Measurements from ENCODE around the gene RSU1.

RSU1 gene

DNA sequence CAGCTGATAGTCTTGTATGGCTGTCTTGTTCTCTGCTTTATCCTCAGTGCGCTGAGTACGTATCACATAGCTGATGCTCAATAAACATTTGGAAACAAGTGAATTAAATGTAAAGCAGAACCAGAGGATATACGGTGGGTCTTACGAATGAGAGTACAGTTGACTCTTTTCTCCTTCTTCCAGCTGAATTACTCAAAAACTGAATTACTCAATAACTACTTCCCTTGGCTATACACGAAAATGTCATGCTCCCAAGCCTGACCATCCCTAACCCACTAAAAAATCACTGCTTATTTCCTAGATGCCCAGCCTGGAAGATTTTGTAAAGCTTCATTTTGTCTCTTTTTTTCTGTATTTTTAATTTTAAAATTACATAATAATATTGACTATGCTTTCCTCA lies 3.2 kb upstream of the RSU1 start:
- DNase-seq: no peak

GRCh38 chr10:16820018-16820417 lies 2.8 kb upstream of the RSU1 start:
- DNase-seq: no peak

GRCh38 chr10:16819436-16819835 lies 2.2 kb upstream of the RSU1 start:
- DNase-seq: no peak

- DNase-seq: no peak
Observed at GRCh38 chr10:16819026-16819425, 1.8 kb upstream of the RSU1 start.

DNA sequence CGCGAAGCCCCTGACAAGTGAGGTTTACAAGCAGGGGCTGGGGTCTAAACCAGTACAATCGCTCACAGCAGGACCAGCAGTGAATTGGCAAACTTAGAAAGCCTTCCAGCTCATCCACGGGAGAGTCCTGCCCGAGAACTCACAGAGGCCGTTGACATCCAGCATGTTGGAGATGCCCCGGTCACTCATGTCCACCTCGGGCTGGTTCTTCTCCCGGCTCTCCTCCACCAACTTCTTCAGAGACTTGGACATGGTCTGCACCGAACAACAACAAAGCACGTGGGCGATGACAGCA lies 447 bp downstream of the RSU1 start:
- no peak for DNase-seq

DNA sequence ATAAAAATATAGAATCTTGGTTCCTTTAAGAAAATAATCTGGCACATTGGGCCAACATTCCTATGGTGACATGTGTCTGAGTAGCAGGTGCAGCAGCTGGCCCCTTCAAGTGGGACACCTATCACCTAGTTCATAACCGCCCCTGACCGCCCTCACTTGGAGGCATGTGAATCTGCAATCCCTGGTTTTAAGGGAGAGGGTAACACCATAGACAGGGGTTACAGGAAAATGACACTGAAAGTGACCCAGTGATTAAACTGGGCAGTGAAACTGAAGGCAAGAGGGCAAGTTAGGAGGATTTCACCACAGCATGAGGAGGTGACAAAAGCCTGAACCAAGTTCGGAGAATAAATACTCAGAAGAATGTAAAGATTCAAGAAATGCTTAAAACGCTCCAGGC lies 1.1 kb downstream of the RSU1 start:
- peak; percentile 54 for DNase-seq

DNA sequence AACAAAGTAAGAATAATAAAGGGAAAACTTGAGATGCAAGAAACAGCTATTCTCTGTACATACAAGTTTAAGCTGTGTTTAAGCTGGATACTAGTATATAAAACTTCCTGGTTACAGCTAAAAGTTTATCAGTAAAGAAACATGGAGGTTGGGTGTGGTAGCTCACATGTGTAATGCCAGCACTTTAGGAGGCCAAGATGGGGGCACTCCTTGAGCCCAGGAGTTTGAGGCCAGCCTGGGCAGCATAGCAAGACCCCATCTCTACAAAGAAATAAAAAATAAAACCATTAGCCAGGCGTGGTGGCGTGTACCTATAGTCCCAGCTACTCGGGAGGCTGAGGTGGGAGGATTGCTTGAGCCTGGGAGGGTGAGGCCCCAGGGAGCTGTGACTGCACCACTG lies 3.2 kb downstream of the RSU1 start:
- DNase-seq: no peak

DNA sequence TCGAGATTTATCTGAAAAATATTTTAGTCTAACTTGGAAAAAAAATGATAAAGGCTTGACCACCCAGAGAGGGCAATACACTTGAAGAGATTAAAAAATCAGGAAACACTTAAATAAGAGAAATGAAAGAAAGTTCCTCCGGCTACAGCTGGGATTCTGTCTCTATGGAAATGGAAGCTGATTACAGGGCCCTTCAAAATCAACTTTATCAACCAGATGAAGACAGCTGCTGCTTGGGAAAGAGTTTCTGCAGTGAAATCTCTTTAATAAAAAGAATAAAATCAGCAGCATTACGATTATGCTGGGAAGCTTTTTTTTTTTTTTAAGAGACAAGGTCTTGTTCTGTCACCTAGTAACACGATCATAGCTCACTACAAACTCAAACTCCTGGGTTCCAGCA lies 4.5 kb downstream of the RSU1 start:
- no peak for DNase-seq

DNA sequence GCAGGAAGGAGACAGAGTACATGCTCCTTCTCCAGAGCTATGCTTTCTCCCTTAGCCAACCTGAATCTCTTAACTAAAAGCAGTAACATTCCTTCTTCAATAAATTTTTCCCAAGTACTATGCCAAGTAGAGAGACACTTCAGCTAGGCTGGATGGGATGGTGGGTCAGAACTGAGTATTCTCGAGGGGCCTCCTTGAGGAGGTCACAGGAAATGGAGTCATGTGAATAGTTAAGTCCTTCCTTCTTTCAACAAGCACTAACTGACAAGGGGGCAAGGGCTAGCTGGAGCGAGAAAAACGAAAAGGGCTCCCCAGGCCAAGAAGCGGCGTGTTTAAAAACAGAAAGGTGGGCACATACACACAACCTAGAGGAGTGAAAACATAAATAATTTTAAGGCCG lies 5.5 kb downstream of the RSU1 start:
- DNase-seq: no peak

- no peak for DNase-seq
Observed at GRCh38 chr10:16811292-16811691, 5.9 kb downstream of the RSU1 start.

DNA sequence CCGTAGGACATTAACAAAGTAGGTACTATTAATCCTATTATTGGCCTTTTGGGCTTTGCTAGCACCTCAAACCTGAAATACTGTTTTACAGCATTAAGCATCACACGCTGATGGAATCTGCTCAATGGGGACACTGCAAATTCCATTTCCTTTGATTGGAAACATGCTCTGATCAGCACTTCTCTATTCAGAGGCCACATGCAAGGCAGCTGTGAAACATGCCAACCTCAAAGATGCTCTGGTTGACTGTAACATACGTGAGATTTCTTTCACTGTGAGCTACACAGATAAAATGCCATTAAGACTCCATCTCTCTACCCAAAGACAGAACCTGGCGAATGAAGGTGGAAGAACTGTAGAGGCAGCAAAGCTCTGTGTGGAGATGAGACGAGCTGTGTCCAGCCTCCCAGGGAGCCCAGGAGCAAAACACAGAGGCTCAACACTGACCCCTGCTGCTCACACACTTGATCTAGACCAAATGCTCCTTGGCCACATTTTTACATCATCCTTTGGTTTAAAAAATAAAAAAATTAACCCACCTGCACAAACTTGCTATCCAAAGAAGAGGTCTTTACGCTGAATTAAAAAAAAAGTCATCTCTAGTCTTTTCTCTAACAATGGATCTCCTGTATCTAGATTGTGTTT lies 8.0 kb downstream of the RSU1 start:
- DNase-seq: peak; percentile 75

DNA sequence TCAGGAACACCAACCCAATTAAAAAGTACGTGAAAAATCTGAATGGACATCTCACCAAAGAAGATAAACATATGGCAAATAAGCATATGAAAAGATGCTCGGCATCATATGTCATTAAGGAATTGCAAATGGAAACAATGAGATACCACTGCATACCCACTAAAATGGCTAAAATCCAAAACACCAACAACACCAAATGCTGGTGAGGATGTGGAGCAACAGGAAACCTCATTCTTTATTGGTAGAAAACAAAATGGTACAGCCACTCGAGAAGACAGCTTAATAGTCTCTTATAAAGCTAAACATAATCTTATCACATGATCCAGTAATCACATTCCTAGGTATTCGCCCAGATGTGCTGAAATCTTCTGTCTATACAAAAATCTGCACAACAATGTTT lies 13.1 kb downstream of the RSU1 start:
- DNase-seq: no peak

DNA sequence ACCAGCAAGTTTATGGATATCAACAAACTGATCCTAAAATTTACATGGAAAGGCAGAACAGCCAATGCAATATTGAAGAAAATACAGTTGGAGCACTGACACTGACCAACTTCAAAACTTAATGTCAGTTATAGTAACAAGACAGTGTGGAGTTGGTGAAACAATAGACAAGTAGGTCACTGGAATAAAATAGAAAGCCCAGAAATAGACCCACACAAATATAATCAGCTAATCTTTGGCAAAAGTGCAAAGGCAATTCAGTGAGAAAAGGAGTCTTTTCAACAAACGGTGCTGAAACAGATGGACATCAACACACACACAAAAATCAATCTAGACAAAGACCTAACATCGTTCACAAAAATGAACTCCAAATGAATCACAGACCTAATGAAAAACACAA lies 13.8 kb downstream of the RSU1 start:
- no peak for DNase-seq

- no peak for DNase-seq
Observed at GRCh38 chr10:16799621-16800020, 17.6 kb downstream of the RSU1 start.

DNA sequence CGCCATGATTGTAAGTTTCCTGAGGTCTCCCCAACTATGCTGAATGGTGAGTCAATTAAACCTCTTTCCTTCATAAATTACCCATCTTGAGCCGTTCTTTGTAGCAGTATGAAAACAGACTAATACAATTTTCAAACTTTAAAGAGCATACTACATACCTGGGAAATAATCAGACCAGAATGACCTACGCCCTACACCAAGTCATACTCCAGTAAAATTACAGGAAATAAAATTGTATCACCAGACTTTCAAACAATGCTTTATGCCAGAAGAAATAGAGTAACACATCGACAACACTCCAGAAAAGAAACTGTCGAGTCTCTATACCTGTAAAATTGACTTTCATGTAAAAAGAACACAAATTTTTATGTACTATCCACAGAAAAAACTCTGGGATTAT lies 18.7 kb downstream of the RSU1 start:
- no peak for DNase-seq

- no peak for DNase-seq
Observed at GRCh38 chr10:16795410-16796073, 21.7 kb downstream of the RSU1 start.

- DNase-seq: no peak
Observed at GRCh38 chr10:16794005-16794404, 23.2 kb downstream of the RSU1 start.

- DNase-seq: no peak
Observed at GRCh38 chr10:16792675-16793074, 24.5 kb downstream of the RSU1 start.

- no peak for DNase-seq
Observed at GRCh38 chr10:16789765-16790164, 27.5 kb downstream of the RSU1 start.

- DNase-seq: no peak
Observed at GRCh38 chr10:16789261-16789660, 28.0 kb downstream of the RSU1 start.

- DNase-seq: no peak
Observed at GRCh38 chr10:16788778-16789177, 28.4 kb downstream of the RSU1 start.

GRCh38 chr10:16788125-16788524 lies 29.1 kb downstream of the RSU1 start:
- DNase-seq: no peak

GRCh38 chr10:16787361-16787791 lies 29.8 kb downstream of the RSU1 start:
- DNase-seq: no peak

DNA sequence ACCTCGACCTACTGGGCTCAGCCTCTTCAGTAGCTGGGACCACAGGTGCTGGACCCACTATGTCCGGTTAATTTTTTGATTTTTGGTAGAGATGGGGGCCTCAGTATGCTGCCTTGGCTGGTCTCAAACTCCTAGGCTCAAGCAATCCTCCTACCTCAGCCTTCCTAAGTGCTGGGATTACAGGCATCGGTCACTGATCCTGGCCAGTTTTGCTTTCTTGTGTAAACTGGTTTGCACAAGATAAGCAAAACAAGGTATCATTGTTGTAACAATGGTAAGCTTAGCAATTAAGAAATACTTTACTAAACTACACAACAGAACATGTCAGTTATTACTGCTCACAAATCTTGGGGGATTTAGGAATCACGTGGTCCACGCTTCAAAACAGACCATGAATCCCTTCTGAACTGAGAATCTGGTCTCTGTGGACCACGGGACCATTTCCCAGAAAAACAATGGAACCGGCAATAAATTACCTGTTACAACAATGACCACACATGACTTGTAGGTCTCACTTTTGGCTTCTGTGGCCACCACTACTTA lies 36.8 kb downstream of the RSU1 start:
- DNase-seq: no peak

DNA sequence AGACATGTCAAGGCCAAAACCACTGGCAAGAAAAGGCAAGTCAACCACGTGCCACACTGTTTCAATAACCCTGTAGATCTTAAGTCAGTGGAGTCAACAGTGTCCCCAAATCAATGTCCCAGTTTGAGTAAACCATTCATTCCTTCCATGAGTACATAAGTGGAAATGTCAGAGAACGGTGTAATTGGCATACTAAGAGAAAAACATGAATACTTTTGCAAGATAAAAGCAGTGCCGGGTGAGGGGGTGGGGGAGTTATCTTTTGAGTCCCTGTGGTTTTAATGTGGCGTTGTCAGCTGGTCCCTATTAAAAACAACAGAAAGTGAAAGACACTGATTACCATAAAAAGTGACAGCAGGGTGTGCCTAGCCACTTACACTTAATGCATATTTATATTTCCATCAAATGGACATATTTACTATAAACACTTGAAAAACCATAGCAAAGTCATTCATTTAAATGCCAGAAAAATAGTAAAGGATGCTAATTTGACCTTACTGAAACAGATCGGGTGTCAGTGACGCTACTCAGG lies 37.8 kb downstream of the RSU1 start:
- DNase-seq: peak; percentile 48
